ENCODE data around the gene VSX2.
A peak's percentile ranks its signal among the peaks of the same experiment; 100 is the strongest.

VSX2 gene

GRCh38 chr14:74238974-74239847 is at the start of gene VSX2:
Gene VSX2, plus strand, starts transcription at chr14:74239449. Its CDS starts 113 bp downstream, at chr14:74239562.
- no peak for DNase-seq

- DNase-seq: no peak
These were observed 48.2 kb upstream of the VSX2 start for GRCh38 chr14:74190927-74191575.

- no peak for DNase-seq
These were observed 44.6 kb upstream of the VSX2 start for GRCh38 chr14:74194506-74195274.

GRCh38 chr14:74195623-74196022 is 43.6 kb upstream of the VSX2 start:
- no peak for DNase-seq

GRCh38 chr14:74198441-74199234 is 40.6 kb upstream of the VSX2 start:
- no peak for DNase-seq

- DNase-seq: no peak
These were observed 37.1 kb upstream of the VSX2 start for GRCh38 chr14:74202113-74202512.

- no peak for DNase-seq
These were observed 35.6 kb upstream of the VSX2 start for GRCh38 chr14:74203639-74204038.

GRCh38 chr14:74204491-74204890 is 34.8 kb upstream of the VSX2 start:
- no peak for DNase-seq

GRCh38 chr14:74205882-74206281 is 33.4 kb upstream of the VSX2 start:
- DNase-seq: no peak

- DNase-seq: no peak
These were observed 31.3 kb upstream of the VSX2 start for GRCh38 chr14:74207943-74208342.

GRCh38 chr14:74208642-74209041 is 30.6 kb upstream of the VSX2 start:
- DNase-seq: no peak

GRCh38 chr14:74211945-74212580 is 27.2 kb upstream of the VSX2 start:
- no peak for DNase-seq

- no peak for DNase-seq
These were observed 25.1 kb upstream of the VSX2 start for GRCh38 chr14:74213907-74214803.

- DNase-seq: no peak
These were observed 22.6 kb upstream of the VSX2 start for GRCh38 chr14:74216671-74217070.

- DNase-seq: peak; percentile 53 to 74 (median 64)
These were observed 21.4 kb upstream of the VSX2 start for GRCh38 chr14:74217672-74218448.

GRCh38 chr14:74218462-74218861 is 20.8 kb upstream of the VSX2 start:
- no peak for DNase-seq

- DNase-seq: no peak
These were observed 19.7 kb upstream of the VSX2 start for GRCh38 chr14:74219277-74220205.

GRCh38 chr14:74220991-74221390 is 18.3 kb upstream of the VSX2 start:
- no peak for DNase-seq

- no peak for DNase-seq
These were observed 17.5 kb upstream of the VSX2 start for GRCh38 chr14:74221741-74222140.
